ENCODE measurements around the gene RHBDF1. TPM values are rescaled to one million over a fixed set of nuclear protein-coding genes. Genes with fewer than 3 reads are reported as not detected.
A peak's percentile ranks its signal among the peaks of the same experiment; 100 is the strongest.

RHBDF1 gene
- total RNA-seq, 3 donors from 2014 or later (not counting 1 experiment from before 2014, with no cell fraction given): 0.26 to 1.1 (median 0.78) TPM

- H3K4me3 ChIP-seq (ENCODE audit: low read length): no peak overlapping the region
- TF ChIP-seq CTCF (IDR thresholded peaks at IDR 0.05): no peak
- no peak overlapping the region for H3K27ac ChIP-seq (ENCODE audit: low read length)
- WGBS (ENCODE audit: insufficient coverage): 97% methylated on average over 5 of the region's 5 CpGs
- peaks cover 3% of the 10 kb centered on the region for H3K36me3 Mint-ChIP-seq
- no peak overlapping the region for H3K27ac Mint-ChIP-seq
- peaks cover 33% of the 10 kb centered on the region for H3K4me1 ChIP-seq (ENCODE audit: control insufficient read depth, insufficient read depth, low read length)
- DNase-seq (no peak), ATAC-seq (no peak)
- H3K36me3 ChIP-seq (ENCODE audit: control insufficient read depth, insufficient read depth, low read length): peaks cover 6% of the 10 kb centered on the region
- peaks cover 25 to 28% of the 10 kb centered on the region in 2 donors for H3K4me1 Mint-ChIP-seq
- H3K9me3 ChIP-seq (ENCODE audit: control insufficient read depth, insufficient read depth, low read length): no peaks in the 10 kb centered on the region
- H3K27me3 Mint-ChIP-seq (ENCODE audit: low read depth in 2 of 2): no peaks in the 10 kb centered on the region
- H3K27me3 ChIP-seq (ENCODE audit: control insufficient read depth, insufficient read depth, low read length): no peaks in the 10 kb centered on the region
- no peaks in the 10 kb centered on the region for H3K9me3 Mint-ChIP-seq
- intact Hi-C loops (cut with micrococcal nuclease): no loop called here
- H3K4me3 Mint-ChIP-seq: no peak overlapping the region
Observed at GRCh38 chr16:119295-119694, 46.9 kb upstream of the RHBDF1 start.

DNA sequence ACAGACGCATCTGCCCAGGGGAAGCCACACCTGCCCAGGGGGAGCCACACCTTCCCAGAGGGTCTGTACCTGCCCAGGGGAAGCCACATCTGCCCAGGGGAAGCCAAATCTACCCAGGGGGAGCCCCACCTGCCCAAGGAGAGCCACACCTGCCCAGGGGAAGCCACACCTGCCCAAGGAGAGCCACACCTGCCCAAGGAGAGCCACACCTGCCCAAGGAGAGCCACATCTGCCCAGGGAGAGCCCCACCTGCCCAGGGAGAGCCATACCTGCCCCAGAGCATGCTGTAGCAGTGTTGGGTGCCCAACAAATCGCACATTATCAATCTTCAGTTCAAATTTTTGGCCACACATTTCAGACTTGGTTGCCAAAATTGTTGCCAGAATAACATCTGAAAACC is 46.4 kb upstream of the RHBDF1 start:
- Histone ChIP-seq H3K4me1 (ENCODE audit: control insufficient read depth, insufficient read depth, low read length) (peaks cover 29% of the 10 kb centered on the region), H3K27me3 (ENCODE audit: control insufficient read depth, insufficient read depth, low read length) (no peaks in the 10 kb centered on the region), H3K27ac (ENCODE audit: low read length) (no peak overlapping the region), H3K4me3 (ENCODE audit: low read length) (no peak overlapping the region), H3K9me3 (ENCODE audit: control insufficient read depth, insufficient read depth, low read length) (no peaks in the 10 kb centered on the region), H3K36me3 (ENCODE audit: control insufficient read depth, insufficient read depth, low read length) (peaks cover 10% of the 10 kb centered on the region)
- no peak for DNase-seq
- Mint-ChIP-seq H3K9me3 (no peaks in the 10 kb centered on the region), H3K36me3 (peaks cover 8% of the 10 kb centered on the region), H3K27ac (no peak overlapping the region), H3K27me3 (ENCODE audit: low read depth in 2 of 2) (no peaks in the 10 kb centered on the region), H3K4me3 (no peak overlapping the region), H3K4me1 (peaks cover 21 to 23% of the 10 kb centered on the region in 2 donors)
- intact Hi-C loops (cut with micrococcal nuclease): no loop called here
- WGBS (ENCODE audit: insufficient coverage): 92% methylated on average over 2 of the region's 2 CpGs
- no peak for ATAC-seq
- TF ChIP-seq CTCF (IDR thresholded peaks at IDR 0.05): no peak

- Mint-ChIP-seq H3K4me3 (no peak overlapping the region), H3K27me3 (ENCODE audit: low read depth in 2 of 2) (no peaks in the 10 kb centered on the region), H3K4me1 (peaks cover 11% of the 10 kb centered on the region in 2 donors), H3K9me3 (no peaks in the 10 kb centered on the region), H3K27ac (no peak overlapping the region), H3K36me3 (peaks cover 8% of the 10 kb centered on the region)
- TF ChIP-seq CTCF (IDR thresholded peaks at IDR 0.05): peak; percentile 91
- DNase-seq: peak; percentile 56 to 83
- 75% methylated on average over 15 of the region's 19 CpGs for WGBS (ENCODE audit: insufficient coverage)
- no peaks in the 10 kb centered on the region for H3K9me3 ChIP-seq (ENCODE audit: control insufficient read depth, insufficient read depth, low read length)
- no peak overlapping the region for H3K27ac ChIP-seq (ENCODE audit: low read length)
- H3K27me3 ChIP-seq (ENCODE audit: control insufficient read depth, insufficient read depth, low read length): no peaks in the 10 kb centered on the region
- intact Hi-C loops (cut with micrococcal nuclease): loop anchor here (1.0 kb wide), 1 partner anchor 64 kb away; no protein-coding TSS in a partner anchor
- H3K4me3 ChIP-seq (ENCODE audit: low read length): no peak overlapping the region
- peaks cover 18% of the 10 kb centered on the region for H3K4me1 ChIP-seq (ENCODE audit: control insufficient read depth, insufficient read depth, low read length)
- H3K36me3 ChIP-seq (ENCODE audit: control insufficient read depth, insufficient read depth, low read length): peaks cover 20% of the 10 kb centered on the region
- peak; percentile 64 to 95 (median 86) for ATAC-seq
Observed at GRCh38 chr16:117379-118365, 45.2 kb upstream of the RHBDF1 start.
